ENCODE measurements around the gene ENTPD1.
"Not testable (repeated sequence)": the region's sequence is repeated elsewhere in the genome, so short reads cannot be mapped to it uniquely, and the experiment has no call there.

Gene ENTPD1

DNA sequence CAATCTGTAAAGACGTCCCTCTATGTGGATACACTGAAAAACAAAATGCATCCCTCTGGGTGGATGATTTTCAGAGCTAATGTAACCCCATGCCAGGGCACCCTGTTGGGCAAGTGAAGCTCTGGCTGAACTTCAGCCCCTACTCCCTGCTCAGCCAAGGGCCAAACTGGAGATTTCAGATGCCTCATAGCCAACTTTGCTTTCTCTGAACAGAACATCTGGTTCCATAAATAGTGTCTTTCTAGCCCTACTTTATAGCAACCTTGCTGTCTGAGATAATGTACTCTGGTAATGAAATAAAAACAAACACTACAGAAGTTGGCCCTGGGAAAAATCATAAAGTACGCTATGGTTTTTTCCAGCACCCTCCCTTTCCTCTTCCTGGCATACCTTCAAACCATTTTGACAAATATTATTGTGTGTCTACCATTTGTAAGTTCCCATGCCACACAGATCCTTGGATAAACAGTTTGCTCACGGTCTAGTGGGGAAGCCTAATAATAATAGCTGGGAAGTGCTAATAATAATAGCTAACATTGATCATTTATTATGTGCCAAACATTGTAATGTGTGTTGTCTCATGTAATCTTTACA is 3.4 kb downstream of the ENTPD1 start:
- no peak for DNase-seq

GRCh38 chr10:95761939-95762492 is 6.1 kb downstream of the ENTPD1 start:
- DNase-seq: no peak

GRCh38 chr10:95767884-95768556 is 12.1 kb downstream of the ENTPD1 start:
- no peak for DNase-seq

DNA sequence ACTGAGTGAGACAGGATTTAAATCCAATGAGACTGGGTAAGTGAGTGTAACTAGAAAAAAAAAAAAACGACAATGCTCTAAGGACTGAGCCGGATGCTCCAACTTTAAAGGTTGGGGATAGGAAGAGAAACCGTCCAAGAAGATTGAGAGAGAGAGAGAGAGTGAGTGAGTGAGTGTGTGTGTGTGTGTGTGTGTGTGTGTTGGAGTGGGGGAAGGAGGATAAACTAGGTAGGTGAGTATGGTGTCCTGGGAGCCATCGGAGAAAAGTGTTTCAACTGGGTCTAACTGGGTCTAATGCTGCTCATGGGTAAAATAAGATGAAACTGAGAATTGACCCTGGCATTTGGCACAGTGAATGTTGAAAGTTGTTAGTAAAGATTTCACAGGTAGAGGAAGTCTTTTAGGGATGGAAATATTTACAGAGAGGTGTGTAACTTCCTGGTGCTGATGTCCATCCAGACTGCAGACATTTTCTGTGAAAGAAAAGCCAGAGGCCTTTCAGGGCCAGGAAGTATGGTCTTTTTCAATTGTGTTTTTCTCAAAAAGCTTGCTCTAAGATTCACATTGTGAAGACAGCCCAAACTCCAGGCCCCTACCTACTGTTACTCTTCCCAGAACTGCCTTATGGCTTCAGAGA is 14.2 kb downstream of the ENTPD1 start:
- no peak for DNase-seq

GRCh38 chr10:95773454-95773853 is 17.5 kb downstream of the ENTPD1 start:
- not testable (repeated sequence) for DNase-seq

DNA sequence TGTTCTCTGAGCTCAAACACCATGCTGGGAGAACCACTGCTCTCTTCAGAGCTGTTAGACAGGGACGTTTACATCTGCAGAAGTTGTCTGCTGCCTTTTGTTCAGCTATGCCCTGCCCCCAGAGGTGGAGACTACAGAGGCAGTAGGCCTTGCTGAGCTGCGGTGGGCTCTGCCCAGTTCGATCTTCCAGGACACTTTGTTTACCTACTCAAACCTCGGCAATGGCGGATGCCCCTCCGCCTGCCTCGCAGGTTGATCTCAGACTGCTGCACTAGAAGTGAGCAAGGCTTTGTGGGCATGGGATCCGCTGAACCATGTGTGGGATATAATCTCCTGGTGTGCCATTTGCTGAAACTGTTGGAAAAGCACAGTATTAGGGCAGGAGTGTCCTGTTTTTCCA is 21.7 kb downstream of the ENTPD1 start:
- not testable (repeated sequence) for DNase-seq

DNA sequence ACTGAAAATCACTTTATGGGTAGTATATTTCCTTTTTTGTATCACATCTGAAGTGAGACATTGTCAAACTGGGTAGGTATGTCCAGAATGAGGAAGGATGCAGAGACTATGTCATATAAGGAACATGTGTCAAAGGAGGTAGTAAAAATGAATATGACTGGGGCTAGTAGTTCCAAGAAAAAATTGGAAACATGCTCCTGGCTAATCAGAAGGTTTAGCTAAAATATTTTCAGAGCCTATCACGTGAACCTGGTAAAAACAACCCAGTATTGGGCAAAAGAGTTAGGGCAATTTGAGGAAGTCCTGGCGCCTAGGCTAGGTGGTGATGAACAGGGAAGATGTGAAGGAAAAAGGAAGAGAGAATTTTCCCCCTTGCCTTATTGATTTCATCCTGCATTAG is 26.4 kb downstream of the ENTPD1 start:
- no peak for DNase-seq

- DNase-seq: no peak
Observed at GRCh38 chr10:95783741-95784140, 27.8 kb downstream of the ENTPD1 start.

GRCh38 chr10:95784279-95784913 is 28.4 kb downstream of the ENTPD1 start:
- DNase-seq: no peak

DNA sequence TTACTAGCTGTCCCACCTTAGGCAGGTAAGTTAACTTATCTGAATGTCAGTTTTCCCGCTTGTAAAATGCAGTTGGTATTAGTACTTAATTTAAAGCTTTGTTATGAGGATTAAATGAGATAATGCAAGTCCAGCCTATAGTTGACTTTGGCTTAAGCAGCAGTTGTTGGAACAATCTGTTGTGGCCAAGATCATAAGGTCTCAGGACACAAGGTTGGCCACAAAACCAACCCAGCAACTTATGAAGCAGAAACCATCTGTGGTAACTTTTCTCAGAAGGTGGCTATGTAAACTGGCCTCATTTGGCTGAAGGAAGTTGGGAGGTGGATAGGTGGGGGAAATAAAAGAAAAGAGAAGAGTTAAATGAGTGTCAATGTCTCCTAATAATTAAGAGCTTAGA is 29.4 kb downstream of the ENTPD1 start:
- DNase-seq: no peak

DNA sequence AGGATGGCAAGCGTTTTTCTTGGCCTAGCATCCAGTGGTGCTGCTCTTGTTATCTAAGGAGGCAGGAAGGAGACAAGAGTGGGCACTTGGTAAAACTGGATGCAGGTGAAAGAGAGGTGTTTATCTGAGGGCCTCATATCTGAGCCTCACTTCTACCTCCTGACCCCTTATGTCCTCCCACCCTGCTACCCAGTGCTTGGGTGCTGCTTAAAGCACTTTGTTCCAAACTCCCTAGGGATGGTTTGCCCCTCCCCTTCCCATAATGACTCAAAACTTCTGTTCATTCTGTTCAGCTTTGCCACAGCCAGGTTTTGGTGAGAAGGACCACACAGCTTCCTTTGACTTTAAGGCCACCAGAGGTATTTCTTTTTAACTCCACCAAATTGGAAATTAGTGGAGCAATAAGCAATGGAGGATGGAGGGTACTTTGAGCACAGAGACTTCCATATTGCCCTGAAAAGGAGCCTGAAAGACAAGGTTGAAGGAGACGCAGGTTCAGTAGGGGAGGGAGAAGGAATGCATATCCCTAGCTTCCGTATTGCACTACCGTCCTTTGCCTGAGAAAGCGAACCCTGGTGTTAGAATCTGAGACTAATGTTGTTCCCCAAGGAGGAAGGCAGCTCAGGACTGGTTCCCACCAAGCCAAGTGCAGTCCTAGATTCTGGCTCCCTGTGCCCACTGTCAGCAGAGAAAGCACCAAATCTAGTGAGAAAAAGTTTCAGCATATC is 30.1 kb downstream of the ENTPD1 start:
- DNase-seq: no peak

DNA sequence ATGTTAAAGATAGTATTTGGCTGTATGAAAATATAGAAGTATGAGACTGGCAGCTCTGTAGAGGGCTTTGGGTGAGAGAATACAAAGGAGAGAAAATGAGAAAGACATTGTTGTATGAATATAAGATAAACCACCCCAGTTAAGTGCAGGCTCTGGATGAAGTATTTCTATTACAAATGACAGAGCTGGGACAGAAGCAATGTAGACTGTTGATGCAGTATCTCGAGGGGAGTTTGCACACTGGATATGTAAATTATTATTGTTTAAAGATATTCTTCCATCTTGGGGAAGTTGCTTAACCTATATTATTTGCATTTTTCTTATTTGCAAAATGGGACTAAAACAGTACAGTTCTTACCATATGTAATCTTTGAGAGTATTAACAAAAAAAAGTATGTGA is 31.5 kb downstream of the ENTPD1 start:
- DNase-seq: no peak

DNA sequence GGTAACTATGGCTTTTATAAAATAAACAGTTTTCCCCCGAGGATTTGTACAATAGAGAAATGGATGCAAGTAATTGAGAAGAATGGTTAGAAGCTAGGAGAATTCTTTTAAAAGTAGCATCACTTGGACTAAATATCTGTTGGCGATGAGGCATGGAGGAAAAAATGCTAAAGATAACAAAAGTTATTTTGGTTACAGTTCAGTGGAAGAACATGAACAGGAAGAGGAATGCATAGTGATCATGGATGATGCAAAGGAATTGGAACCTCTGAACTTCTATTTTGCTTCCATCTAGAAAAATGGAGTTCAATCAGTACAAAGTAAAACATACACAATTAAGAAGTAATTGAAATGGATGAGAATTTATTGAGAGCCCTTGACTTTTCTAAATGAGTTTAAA is 32.9 kb downstream of the ENTPD1 start:
- DNase-seq: peak; percentile 78

DNA sequence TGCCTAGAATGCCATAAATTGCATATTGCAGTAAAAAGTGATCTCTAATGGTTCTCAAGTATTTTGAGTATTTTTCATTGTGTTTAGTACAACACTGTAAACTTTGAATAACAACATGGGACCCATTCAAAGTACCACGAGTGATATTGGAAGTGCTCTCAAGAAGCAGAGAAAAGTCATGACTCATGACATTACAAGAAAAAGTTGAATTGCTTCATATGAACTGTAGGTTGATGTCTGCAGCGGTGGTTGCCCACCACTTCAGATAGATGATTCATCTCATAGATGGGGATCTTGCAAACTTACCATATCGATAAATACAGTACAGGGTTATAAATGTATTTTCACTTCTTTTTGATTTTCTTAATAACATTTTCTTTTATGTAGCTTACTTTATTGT is 33.9 kb downstream of the ENTPD1 start:
- no peak for DNase-seq

GRCh38 chr10:95790982-95791381 is 35.0 kb downstream of the ENTPD1 start:
- no peak for DNase-seq

GRCh38 chr10:95791425-95791979 is 35.5 kb downstream of the ENTPD1 start:
- no peak for DNase-seq

DNA sequence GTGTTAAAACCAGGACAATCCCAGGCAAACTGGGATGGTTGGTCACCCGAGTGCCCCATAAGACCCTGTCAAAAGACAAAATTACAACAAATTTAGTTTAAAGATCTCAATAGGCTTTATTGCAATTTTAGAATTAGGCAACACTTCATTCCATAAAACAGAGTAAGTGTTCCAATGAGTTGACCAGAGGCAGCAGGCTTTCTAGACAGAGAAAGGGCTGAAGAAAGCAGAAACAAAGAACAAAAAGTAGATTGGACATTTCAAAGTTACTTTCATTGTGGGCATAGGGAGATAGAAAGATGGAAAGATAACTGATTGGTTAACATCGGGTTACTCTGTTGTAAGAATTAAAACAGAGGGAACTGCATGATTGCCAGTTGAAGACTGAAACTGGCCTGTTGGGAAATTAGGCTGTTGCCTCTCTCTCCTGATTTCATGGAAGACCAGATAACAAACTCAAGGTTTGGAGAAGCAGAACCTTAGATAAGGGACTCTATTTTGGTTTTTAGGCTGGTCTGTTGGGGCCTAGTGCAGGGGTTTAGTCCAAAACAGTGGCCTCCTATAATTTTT is 36.3 kb downstream of the ENTPD1 start:
- no peak for DNase-seq

DNA sequence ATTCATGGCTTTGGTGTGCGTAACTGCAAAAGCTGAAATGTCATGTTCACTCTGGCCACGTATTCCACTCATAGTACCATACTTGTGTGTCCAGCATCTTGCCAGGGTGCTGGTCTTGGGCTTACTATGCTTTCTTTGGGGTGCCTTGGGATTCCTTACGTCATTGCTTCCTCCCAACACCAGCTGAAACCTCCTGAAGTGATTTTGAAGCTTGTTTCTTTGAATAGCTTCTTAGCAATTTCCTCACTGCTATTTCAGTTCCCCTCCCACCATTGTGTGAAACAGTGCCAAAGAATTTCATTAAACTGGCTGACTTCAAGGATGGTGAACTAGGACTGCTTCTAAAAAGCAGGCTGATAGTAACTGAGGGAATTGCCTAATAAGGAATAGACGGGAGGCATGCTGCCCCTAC is 36.9 kb downstream of the ENTPD1 start:
- DNase-seq: peak; percentile 33

DNA sequence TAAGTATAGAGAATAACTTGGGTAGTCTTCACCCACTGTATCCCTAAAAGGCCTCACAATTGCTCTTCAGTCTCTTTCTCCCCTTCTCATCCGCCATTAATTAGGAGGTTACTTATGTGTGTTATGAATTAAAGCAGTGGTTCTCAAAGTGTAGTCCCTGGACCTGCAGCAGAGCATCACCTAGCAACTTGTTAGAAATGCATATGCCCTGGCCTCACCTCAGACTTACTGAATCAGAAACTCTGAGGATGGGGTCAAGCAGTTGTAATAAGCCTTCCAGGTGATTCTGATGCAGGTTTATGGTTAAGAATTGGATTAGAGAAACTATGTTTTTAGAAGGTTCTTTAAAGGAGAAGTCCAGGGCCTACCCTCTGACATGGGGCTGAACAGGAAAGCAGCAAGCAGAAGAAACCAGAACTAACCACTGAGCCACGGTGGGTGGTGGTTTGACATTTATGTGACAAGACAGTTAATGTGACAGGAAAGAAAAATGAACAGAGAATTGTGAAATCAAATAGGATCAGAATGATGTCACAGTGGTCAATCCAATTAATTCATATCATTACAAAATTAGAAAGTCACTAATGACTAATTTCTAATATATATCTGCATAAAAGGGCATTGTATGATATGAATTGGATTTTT is 37.6 kb downstream of the ENTPD1 start:
- DNase-seq: no peak

GRCh38 chr10:95794195-95794594 is 38.2 kb downstream of the ENTPD1 start:
- DNase-seq: no peak

DNA sequence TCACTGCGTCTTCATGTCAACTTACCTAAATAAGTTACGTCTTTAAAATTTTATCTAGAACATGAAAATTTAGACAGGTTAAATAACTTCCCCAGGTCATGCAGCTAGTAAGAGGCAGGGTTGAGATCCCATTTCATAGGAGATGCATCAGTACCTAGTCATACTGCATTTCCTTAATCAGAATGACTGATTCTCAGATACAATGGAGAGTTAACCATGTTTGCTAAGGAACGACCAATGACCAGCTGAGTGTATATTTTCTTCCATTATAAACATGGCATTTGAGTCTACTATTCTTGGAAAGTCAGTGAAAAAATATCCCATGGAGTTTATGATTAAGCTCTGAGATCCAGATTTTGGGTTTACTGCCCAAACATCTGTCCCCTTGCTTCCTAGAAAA is 39.6 kb downstream of the ENTPD1 start:
- DNase-seq: no peak

DNA sequence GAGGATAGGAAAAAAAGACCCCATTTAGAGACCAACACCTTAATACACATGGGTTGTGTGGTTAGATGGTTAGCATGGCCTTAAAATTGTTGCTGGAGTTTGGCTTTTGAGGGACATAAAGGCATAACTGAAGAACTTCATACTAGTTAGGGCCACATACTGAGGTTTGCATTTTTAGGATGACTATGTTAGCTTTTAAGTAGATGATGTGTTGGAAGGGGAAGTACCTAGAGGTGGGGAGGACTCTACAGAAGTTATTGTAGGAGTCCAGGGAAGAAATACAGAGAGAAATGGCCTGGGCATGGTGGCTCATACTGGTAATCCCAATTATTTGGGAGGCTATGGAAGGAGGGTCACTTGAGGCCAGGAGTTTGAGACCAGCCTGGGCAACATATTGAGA is 40.5 kb downstream of the ENTPD1 start:
- DNase-seq: no peak
